Measurements from ENCODE around the gene HOXB1. TPM values are rescaled to one million over a fixed set of nuclear protein-coding genes. Genes with fewer than 3 reads are reported as not detected.

Gene HOXB1
- polyA plus RNA-seq, 1 of the 3 experiments (the other 2 are of a cell fraction), result not detected

- Histone ChIP-seq H4K20me1 (ENCODE audit: insufficient read depth) (no peaks in the 10 kb centered on the region), H3K9me3 (no peaks in the 10 kb centered on the region), H2AFZ (ENCODE audit: low read depth) (no peak overlapping the region), H3K36me3 (replicated peaks in 1 of 2; ENCODE audit: control insufficient read depth in 1 of 2, insufficient read depth in 2 of 2, low read length in 1 of 2) (no peaks in the 10 kb centered on the region), H3F3A (replicated peaks; ENCODE audit: insufficient read depth) (peaks cover 35% of the 10 kb centered on the region), H3K79me2 (ENCODE audit: insufficient read depth) (no peaks in the 10 kb centered on the region), H3K9me2 (no peaks in the 10 kb centered on the region), H3K27ac (ENCODE audit: low read depth in 2 of 2, low read length in 1 of 2) (no peak overlapping the region), H3K4me3 (ENCODE audit: low read depth in 2 of 2, low read length in 1 of 2) (no peak overlapping the region), H3K9ac (no peak overlapping the region), H3K27me3 (ENCODE audit: insufficient read depth) (peaks cover 38% of the 10 kb centered on the region; the same call in 1 of the 2 replicates), H3K4me2 (no peak overlapping the region), H3K4me1 (ENCODE audit: control insufficient read depth in 1 of 2, insufficient read depth in 2 of 2, low read depth in 1 of 2, low read length in 1 of 2) (peaks cover 0 to 22% of the 10 kb centered on the region in 2 experiments; a peak in 2 of 4 replicates)
- WGBS (ENCODE audit: low lambda C conversion rate), result 38% methylated on average over 3 of the region's 3 CpGs
- ChIA-PET POLR2A (no interaction called here), CTCF (interaction anchor here (1.0 to 1.5 kb wide), 2 partner anchors 14 to 130 kb away, joined by 3 read pairs; no protein-coding TSS in a partner anchor)
- no peak for TF ChIP-seq EZH2phosphoT487 (IDR thresholded peaks at IDR 0.05; ENCODE audit: borderline replicate concordance, low read depth)
- TF ChIP-seq TAF1 (IDR thresholded peaks at IDR 0.05; ENCODE audit: borderline replicate concordance, low read depth, low read length), result no peak
- TF ChIP-seq USF1 (IDR thresholded peaks at IDR 0.05; ENCODE audit: borderline replicate concordance, low read depth), result no peak
- TF ChIP-seq REST (IDR thresholded peaks at IDR 0.05; ENCODE audit: low read depth, low read length), result no peak
- no peak for TF ChIP-seq USF2 (IDR thresholded peaks at IDR 0.05; ENCODE audit: borderline replicate concordance, low read depth, low read length)
- no peak for TF ChIP-seq JUND (IDR thresholded peaks at IDR 0.05)
- TF ChIP-seq NFIC (IDR thresholded peaks at IDR 0.05; ENCODE audit: borderline replicate concordance), result no peak
- no peak for TF ChIP-seq IRF3 (IDR thresholded peaks at IDR 0.05; ENCODE audit: low read depth, low read length)
- no peak for TF ChIP-seq ELF1 (IDR thresholded peaks at IDR 0.05)
- no peak for TF ChIP-seq CTCF (IDR thresholded peaks at IDR 0.05)
- no peak for TF ChIP-seq NRF1 (IDR thresholded peaks at IDR 0.05; ENCODE audit: low read depth, low read length)
- TF ChIP-seq MXI1 (IDR thresholded peaks at IDR 0.05; ENCODE audit: low read depth, low read length), result no peak
- no peak for TF ChIP-seq FOXM1 (IDR thresholded peaks at IDR 0.05; ENCODE audit: low read depth)
- TF ChIP-seq RCOR1 (IDR thresholded peaks at IDR 0.05; ENCODE audit: low read length), result no peak
- TF ChIP-seq PBX3 (IDR thresholded peaks at IDR 0.05), result no peak
- no peak for DNase-seq
Measured at GRCh38 chr17:48488548-48489106, 42.2 kb downstream of the HOXB1 start.

Data from SK-N-SH (cell line).